GM19455 (cell line): Measurements from ENCODE around the gene CTSO.

Experiments used
- ATAC-seq: cut with Tn5 transposase; IDR thresholded peaks from one replicate; pipeline ENCODE4 v1.9.1; 2021; ENCODE audit not compliant: unreplicated experiment

The CTSO gene

GRCh38 chr4:155953151-155954117, at the start of gene CTSO:
CTSO (minus strand) TSS chr4:155953866; CDS start chr4:155953847, 19 bp downstream.
- peak; percentile 97 for ATAC-seq

- ATAC-seq = no peak
Observed at GRCh38 chr4:156000491-156000890, 46.8 kb upstream of the CTSO start.

GRCh38 chr4:155999725-156000124, 46.1 kb upstream of the CTSO start:
- ATAC-seq = no peak

GRCh38 chr4:155995069-155995468, 41.4 kb upstream of the CTSO start:
- ATAC-seq = no peak

- no peak for ATAC-seq
Observed at GRCh38 chr4:155984106-155984797, 30.6 kb upstream of the CTSO start.

- ATAC-seq = no peak
Observed at GRCh38 chr4:155982736-155983385, 29.2 kb upstream of the CTSO start.

- ATAC-seq = no peak
Observed at GRCh38 chr4:155978810-155979209, 25.1 kb upstream of the CTSO start.

GRCh38 chr4:155975511-155975910, 21.8 kb upstream of the CTSO start:
- ATAC-seq = no peak

GRCh38 chr4:155974996-155975395, 21.3 kb upstream of the CTSO start:
- no peak for ATAC-seq

- peak; percentile 88 for ATAC-seq
Observed at GRCh38 chr4:155974476-155974749, 20.7 kb upstream of the CTSO start.

GRCh38 chr4:155973639-155974475, 20.2 kb upstream of the CTSO start:
- peak; percentile 27 for ATAC-seq

- ATAC-seq = peak; percentile 42
Observed at GRCh38 chr4:155972098-155972497, 18.4 kb upstream of the CTSO start.

GRCh38 chr4:155966731-155967395, 13.2 kb upstream of the CTSO start:
- no peak for ATAC-seq

GRCh38 chr4:155966171-155966570, 12.5 kb upstream of the CTSO start:
- ATAC-seq = no peak

GRCh38 chr4:155964016-155964891, 10.6 kb upstream of the CTSO start:
- no peak for ATAC-seq

GRCh38 chr4:155962767-155963166, 9.1 kb upstream of the CTSO start:
- no peak for ATAC-seq

GRCh38 chr4:155961575-155961974, 7.9 kb upstream of the CTSO start:
- no peak for ATAC-seq

- ATAC-seq = no peak
Observed at GRCh38 chr4:155960522-155960921, 6.9 kb upstream of the CTSO start.

GRCh38 chr4:155959417-155959816, 5.8 kb upstream of the CTSO start:
- ATAC-seq = no peak
